GM18502 (cell line): ENCODE results near the gene SETD1B.

Source experiments
- ATAC-seq: cut with Tn5 transposase; IDR thresholded peaks from one replicate; pipeline ENCODE4 v1.9.1; 2021; ENCODE audit warnings: mild to moderate bottlenecking; ENCODE audit not compliant: unreplicated experiment, poor library complexity

Gene SETD1B

DNA sequence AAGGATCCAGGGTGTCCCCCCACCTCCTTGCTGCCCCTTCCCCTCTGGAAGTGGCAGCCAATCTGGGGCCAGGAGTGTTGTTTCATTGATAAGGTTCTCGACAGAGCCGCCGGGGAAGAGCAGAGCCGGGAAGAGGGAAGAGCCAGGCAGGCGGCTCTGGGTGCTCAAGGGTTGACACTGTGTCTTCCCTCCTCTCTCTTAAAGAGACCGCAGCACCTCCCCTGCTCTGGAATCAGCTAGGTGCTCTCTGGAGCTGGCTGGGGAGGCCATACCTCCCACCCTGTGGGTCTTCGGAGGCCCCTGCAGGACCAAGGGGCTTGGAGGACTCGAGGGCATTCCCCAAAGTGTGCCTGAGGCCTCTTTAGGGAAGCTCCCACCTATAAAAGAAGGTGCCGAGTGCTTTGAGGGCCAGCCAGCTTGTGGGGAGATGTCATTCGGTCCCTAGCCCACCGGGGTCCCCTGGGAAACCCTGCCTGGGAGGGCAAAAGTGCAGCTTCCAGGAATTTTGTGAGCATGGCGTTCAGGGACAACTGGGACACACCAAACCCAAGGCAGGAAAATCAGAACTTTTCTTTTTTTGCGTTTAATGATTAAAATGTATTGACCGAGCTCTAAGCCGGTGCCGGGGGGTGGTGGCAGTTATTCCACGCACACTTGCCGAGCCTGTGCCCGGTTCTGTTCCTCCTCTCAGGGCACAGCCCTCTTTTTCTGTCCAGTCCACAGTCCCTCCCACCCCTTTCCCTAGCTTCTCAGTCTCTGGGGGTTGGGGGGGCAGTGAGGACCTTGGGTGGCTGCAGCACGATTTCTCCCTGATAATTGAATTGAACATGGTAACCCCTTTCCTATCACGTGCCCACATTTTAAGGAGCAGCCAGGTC is 3.0 kb downstream of the SETD1B start:
- ATAC-seq, result no peak

DNA sequence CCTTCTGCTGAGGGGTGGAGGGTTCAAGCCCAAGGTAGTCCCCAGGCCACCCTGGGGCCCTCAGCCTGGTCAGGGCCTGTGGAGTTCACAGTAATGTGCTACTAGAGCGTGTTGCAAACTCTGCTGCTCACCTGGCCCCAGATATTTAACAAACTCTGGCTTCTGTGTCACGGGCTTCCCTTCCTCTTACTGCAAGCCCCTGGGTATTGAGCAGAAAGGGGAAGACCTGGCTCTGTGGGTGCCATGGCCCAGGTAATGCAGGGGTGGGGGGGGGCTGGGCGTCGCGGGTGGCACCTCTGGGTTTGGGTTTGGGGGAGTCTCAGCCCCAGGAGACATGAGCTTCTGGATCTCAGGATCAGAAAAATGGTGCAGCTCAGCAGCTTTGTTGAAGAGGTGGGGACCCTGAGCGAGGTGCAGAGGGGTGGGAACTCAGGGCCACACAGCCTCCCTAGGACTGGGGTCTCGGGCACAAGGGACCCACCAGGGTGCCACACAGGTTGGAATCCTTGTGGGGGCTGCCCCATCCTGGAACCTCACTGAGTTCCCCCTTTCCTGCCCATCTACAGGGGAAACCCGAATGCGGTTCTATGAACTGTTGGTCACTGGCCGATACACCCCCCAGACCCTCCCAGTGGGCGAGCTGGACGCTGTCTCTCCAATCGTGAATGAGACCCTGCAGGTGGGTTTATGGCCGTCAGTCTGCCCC is 4.0 kb downstream of the SETD1B start:
- ATAC-seq, result no peak

DNA sequence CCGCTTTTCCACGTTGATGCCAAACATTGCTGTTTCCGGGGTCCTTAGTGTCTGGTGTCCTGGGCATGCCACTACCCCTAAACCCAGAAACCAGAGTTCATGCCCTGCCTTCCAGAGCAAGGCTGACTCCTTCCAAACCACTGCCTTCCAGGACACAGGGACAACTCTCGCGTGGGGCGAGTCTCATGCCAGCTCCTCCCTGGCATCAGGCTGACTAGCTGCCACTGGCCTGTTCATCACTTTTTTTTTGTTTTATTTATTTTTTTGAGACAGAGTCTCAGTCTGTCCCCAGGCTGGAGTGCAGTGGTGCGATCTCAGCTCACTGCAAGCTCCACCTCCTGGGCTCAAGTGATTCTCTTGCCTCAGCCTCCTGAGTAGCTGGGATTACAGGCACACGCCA is 4.8 kb downstream of the SETD1B start:
- ATAC-seq, result no peak

DNA sequence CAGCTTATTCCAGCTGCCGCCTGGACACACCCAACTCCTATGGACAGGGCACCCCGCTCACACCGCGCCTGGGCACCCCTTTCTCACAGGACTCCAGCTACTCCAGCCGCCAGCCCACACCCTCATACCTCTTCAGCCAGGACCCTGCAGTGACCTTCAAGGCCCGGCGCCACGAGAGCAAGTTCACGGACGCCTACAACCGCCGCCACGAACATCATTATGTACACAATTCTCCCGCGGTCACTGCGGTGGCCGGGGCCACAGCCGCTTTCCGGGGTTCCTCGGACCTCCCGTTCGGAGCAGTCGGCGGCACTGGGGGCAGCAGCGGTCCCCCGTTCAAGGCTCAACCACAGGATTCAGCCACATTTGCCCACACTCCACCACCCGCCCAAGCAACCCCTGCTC is 5.9 kb downstream of the SETD1B start:
- ATAC-seq, result no peak

DNA sequence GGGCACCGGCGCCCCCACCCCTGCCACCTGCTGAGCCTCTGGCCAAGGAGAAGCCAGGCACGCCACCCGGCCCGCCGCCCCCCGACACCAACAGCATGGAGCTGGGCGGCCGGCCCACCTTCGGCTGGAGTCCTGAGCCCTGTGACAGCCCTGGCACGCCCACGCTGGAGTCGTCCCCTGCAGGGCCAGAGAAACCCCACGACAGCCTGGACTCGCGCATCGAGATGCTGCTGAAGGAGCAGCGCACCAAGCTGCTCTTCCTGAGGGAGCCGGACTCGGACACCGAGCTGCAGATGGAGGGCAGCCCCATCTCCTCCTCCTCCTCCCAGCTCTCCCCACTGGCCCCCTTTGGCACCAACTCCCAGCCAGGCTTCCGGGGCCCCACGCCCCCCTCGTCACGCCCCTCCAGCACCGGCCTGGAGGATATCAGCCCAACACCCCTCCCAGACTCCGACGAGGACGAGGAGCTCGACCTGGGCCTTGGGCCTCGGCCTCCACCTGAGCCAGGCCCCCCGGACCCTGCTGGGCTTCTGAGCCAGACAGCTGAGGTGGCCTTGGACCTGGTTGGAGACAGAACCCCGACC is 6.5 kb downstream of the SETD1B start:
- no peak for ATAC-seq

DNA sequence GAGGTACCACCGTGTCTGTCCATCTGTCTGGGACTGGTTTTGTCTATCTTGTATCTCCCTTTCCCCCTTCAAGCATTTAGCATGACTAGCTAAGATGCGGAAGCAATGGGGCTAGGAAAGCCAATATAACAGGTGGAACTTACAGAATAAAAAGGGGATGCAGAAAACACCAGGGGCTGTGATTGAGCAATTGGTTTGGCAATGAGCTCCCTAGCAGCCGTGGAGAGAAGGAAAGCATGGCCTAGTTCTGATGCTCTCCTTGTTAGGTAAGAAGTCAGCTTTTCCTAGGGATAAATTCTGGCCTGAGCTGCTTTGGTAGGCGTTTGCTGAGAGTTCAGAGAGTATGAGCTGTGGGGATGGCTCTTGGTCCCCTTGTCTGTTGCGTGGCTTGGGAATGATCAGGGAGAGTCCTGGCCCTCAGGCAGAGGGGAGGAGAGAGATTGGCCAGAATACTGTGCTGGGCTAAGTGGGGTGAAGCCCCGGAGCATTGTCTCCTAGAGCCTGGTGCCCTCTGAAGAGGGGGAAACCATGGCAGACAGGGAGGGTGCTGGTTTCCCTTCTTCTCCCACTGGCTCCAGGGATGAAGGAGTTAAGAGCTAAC is 7.1 kb downstream of the SETD1B start:
- ATAC-seq, result no peak

DNA sequence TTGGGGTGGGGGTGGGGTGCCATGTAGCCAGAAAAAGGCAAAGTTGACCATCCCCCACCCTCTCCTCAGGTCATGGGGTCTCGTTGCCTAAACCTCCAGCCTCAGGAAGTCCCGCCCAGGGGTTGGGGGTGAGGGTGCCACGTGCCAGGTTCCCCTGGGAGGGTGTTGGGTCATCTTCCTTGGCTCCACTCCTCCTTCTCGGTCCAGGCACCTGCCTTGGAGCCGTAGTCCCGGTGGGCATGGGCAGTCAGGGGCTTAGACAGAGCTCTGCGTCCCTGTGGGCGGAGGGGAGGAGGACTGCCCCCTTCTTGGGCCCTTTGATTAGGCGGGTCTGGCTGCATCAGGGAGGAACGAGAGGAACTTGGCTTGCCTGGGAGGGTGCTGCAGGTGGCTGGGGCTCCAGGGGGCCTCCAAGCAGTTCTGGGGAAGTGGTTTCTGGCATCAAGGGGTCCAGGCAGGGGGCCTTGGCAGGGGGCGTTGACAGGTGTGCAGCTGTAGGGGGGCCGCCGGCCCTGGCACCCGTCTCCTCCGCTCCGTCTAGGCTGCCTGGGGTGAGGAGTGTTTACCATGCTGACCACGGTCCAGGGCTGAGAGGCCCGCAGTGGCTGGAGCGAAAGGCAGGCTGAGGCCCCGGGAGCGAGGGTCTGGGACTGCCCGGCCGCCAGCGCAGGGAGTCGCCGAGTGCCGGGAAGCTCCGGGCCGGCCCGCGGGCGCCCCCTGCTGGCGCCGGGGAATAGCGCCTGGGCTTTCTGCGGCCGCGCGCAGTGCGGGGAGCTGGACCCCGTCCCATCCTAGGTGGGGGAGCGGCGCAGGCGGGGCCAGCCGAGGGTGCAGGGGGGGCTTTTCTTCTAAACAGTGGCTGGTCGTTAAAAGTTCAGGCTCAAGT is 7.9 kb downstream of the SETD1B start:
- ATAC-seq, result peak; percentile 78

DNA sequence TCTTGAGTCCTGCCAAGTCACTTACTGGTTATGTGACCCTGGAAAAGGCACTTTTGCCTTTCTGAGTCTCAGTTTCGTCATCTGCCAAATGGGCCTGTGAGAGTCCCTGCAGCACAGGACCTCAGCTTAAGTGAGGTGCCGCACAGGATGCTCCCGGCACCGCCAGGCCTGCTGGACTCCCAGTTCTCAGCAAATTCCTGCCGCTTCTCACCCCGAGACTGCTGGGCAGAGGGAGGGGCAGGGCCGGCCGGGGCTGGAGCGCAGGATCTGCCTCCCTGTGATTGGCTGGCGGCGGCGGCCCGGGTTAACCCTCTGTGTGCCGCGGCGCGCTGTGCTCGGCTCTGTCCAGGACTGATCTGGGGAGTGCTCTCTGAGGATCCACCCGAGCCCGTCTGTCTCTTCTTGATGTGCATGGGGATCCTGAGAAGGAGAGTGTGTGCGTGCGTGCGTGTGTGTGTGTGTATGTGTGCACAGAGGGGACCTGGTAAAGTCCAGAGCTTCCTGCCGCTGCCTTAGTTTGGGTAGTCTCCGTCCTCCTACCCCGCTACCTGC is 8.6 kb downstream of the SETD1B start:
- peak; percentile 24 for ATAC-seq

DNA sequence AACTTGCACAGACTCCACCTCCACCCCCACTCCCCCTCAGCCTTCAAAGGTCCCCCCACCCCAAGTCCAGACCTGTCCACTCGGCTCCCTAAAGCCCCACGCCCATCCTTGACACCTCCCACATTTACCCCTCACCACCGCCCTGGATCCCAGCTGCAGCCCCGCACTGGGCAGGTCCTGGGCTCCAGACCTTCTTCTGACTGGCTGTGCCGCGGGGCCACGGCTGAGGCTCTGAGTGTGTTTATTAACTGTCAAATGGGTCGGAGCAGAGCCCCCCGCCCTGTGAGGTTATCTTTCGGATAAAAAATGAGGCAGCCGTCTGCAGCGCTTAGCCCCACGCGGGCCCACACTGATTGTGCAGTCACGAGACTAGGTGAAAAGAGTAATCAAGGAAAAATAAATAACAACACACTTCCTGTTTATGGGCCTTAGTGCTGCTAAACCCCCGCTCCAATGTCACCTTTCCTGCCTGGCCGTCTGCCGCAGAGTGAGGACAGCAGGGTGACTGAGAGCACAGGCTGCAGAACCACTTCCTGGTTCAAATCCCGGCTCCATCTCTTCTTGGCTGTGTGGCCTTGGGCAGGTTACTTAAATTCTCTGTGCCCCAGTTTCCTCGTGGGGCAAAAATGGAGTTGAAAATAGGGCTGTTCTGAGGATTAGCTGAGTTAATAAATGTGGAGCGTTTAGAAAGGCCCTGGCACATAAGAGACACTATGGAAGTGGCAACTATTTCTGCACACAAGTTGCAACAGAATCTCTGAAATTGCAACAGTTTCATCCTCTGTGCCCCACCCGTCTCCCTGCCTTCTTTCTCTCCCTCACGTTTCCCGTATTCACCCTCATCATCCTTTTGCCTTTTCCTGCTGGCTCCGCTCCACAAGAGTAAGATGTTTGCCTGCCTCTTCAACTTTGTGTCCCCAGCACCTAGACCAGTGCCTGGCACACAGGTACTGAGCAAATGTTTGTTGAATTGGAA is 9.4 kb downstream of the SETD1B start:
- ATAC-seq, result no peak

DNA sequence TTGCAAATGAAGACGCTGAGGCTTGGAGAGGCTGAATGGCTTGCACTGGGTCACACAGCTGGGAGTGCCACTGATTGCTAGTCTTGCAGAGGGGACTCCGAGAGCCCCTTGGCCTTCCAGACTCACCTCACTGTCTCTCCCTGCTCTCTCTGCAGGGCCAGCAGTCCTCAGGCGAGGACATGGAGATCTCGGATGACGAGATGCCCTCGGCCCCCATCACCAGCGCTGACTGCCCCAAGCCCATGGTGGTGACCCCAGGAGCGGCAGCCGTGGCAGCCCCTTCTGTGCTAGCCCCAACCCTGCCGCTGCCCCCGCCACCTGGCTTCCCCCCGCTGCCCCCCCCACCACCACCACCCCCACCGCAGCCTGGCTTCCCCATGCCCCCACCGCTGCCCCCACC is 10.1 kb downstream of the SETD1B start:
- ATAC-seq, result no peak

DNA sequence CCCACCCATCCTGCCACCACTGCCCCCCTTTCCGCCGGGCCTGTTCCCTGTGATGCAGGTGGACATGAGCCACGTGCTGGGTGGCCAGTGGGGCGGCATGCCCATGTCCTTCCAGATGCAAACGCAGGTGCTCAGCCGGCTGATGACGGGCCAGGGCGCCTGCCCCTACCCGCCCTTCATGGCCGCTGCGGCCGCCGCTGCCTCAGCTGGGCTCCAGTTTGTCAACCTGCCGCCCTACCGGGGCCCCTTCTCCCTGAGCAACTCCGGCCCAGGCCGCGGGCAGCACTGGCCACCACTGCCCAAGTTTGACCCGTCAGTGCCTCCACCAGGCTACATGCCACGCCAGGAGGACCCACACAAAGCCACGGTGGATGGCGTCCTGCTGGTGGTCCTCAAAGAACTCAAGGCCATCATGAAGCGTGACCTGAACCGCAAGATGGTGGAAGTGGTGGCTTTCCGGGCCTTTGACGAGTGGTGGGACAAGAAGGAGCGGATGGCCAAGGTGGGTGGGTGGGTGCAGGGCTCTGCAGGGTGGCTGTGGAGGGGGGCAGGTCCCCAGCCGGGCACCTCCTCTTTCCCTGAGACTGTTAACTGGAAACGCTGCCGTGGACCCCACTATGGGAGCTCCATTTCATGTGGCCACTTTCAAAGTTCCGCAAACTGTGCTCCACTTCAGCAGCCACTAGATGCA is 10.8 kb downstream of the SETD1B start:
- ATAC-seq, result no peak

DNA sequence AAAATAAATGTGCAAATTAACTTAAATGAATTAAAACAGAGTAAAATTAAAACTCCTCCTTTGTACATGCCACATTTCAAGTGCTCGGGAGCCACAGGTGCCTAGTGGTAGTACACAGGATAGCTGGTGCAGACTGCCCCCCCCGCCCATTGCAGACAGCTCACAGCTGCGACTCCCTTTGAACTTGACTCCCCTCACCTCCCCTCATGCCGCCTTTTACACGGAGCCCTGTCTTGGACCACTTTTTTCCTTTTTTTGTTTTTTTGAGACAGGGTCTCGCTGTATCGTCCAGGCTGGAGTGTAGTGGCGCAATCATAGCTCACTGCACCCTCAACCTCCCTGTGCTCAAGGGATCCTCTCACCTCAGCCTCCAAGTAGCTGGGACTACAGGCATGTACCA is 11.5 kb downstream of the SETD1B start:
- ATAC-seq, result no peak

DNA sequence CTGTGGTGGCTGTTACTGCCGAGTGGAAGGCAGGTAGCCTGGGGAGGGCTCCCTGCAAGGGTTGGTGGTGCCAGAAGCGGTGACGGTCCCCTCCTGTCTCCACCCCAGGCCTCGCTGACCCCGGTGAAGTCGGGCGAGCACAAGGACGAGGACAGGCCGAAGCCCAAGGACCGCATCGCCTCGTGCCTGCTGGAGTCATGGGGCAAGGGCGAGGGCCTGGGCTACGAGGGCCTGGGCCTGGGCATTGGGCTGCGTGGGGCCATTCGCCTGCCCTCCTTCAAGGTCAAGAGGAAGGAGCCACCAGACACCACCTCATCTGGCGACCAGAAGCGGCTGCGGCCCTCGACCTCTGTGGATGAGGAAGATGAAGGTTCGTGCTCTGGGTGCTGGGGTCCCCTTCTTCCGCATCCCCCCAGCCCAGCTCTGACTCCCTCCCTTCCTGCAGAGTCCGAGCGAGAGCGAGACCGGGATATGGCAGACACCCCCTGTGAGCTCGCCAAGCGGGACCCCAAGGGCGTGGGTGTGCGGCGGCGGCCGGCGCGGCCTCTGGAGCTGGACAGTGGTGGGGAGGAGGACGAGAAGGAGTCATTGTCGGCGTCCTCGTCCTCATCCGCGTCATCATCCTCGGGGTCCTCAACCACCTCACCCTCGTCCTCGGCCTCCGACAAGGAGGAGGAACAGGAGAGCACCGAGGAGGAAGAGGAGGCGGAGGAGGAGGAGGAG is 13.3 kb downstream of the SETD1B start:
- ATAC-seq, result no peak

DNA sequence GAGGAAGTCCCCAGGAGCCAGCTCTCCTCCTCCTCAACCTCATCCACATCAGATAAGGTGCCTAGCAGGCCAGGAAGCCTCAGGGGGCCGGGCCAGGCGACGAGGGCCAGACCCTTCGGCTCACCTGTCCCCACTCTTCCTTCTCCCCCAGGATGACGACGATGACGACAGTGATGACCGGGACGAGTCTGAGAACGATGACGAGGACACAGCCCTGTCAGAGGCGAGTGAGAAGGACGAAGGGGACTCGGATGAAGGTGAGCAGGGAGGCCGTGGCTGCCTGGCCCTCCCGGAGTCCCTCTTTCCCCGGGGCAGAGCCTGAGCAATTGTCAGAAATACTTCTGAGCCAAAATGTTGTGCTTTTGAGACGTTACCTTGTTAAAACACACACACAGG is 13.8 kb downstream of the SETD1B start:
- ATAC-seq, result no peak

DNA sequence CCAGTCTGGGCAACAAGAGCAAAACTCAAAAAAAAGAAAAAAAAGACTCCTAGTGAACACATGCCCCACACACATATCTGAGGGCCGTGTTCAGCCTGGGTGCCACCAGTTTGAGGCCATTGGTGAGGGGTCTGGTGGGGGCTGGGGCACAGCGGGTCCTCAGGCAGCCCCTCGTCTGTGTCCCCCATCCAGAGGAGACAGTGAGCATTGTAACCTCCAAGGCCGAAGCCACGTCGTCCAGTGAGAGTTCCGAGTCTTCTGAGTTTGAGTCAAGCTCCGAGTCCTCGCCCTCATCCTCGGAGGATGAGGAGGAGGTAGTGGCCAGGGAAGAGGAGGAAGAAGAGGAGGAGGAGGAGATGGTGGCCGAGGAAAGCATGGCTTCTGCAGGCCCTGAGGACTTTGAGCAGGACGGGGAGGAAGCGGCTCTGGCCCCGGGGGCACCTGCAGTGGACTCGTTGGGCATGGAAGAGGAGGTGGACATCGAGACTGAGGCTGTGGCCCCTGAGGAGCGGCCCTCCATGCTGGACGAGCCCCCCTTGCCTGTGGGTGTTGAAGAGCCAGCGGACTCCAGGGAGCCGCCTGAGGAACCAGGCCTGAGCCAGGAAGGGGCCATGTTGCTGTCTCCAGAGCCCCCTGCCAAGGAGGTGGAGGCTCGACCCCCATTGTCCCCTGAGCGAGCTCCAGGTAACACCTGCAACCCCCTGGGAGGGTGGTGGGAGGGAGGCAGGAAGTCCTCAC is 15.6 kb downstream of the SETD1B start:
- ATAC-seq, result no peak

DNA sequence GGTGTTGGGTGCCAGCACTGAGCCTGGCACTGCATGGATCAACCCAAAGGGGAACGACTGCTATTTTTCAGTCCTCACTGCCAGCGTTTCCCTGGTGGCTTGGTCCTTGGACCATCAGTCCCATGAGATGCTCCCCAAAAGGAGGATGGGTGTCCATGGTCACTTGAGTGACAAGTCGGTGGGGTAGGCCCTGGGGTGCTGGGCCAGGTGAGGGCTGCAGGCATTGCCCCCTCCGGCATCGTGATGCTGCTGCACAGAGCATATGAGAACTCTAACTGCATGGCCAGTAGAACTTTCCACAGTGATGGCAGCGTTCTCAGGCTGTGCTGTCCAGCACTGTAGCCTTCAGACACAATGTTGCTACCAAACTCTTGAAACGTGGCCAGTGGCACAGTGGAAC is 16.2 kb downstream of the SETD1B start:
- ATAC-seq, result no peak
